GM19240 (cell line): ENCODE results near the gene LGALS7B.
"Not testable (repeated sequence)": the region's sequence is repeated elsewhere in the genome, so short reads cannot be mapped to it uniquely, and the experiment has no call there.

Source experiments
- DNase-seq: peaks from one replicate; pipeline ENCODE4 v3.0.0; 2011; ENCODE audit warnings: low spot score; ENCODE audit not compliant: insufficient read length

Gene LGALS7B

GRCh38 chr19:38769635-38770211, 19.3 kb upstream of the LGALS7B start:
- peak; percentile 70 for DNase-seq

- not testable (repeated sequence) for DNase-seq
Observed at GRCh38 chr19:38770228-38770948, 18.6 kb upstream of the LGALS7B start.

GRCh38 chr19:38770949-38771275, 18.1 kb upstream of the LGALS7B start:
- DNase-seq = not testable (repeated sequence)

- DNase-seq = not testable (repeated sequence)
Observed at GRCh38 chr19:38771569-38771968, 17.4 kb upstream of the LGALS7B start.

GRCh38 chr19:38773469-38774177, 15.4 kb upstream of the LGALS7B start, which contains the start of gene LGALS7:
TSS of gene LGALS7 (minus strand) at chr19:38773517. CDS start at chr19:38773492, 25 bp downstream.
- DNase-seq = no peak

GRCh38 chr19:38774181-38774950, 14.6 kb upstream of the LGALS7B start:
- no peak for DNase-seq

GRCh38 chr19:38778733-38779132, 10.3 kb upstream of the LGALS7B start:
- DNase-seq = no peak

- no peak for DNase-seq
Observed at GRCh38 chr19:38780443-38780842, 8.6 kb upstream of the LGALS7B start.

GRCh38 chr19:38781058-38781457, 7.9 kb upstream of the LGALS7B start:
- DNase-seq = no peak

- DNase-seq = not testable (repeated sequence)
Observed at GRCh38 chr19:38782212-38782611, 6.8 kb upstream of the LGALS7B start.

- no peak for DNase-seq
Observed at GRCh38 chr19:38784224-38784623, 4.8 kb upstream of the LGALS7B start.

- no peak for DNase-seq
Observed at GRCh38 chr19:38785187-38785699, 3.8 kb upstream of the LGALS7B start.

GRCh38 chr19:38786061-38786460, 2.9 kb upstream of the LGALS7B start:
- not testable (repeated sequence) for DNase-seq

- no peak for DNase-seq
Observed at GRCh38 chr19:38786572-38787265, 2.3 kb upstream of the LGALS7B start.

GRCh38 chr19:38790507-38791403, 1.8 kb downstream of the LGALS7B start:
- DNase-seq = not testable (repeated sequence)

- DNase-seq = not testable (repeated sequence)
Observed at GRCh38 chr19:38791451-38792064, 2.6 kb downstream of the LGALS7B start.

- DNase-seq = no peak
Observed at GRCh38 chr19:38792250-38793111, 3.5 kb downstream of the LGALS7B start.

- no peak for DNase-seq
Observed at GRCh38 chr19:38793177-38793576, 4.2 kb downstream of the LGALS7B start.
